ENCODE data around the gene PLPP1. TPM values are rescaled to one million over a fixed set of nuclear protein-coding genes. Genes with fewer than 3 reads are reported as not detected.

The PLPP1 gene
- polyA plus RNA-seq, 3 donors = 0.87 to 1.5 (median 0.98) TPM

GRCh38 chr5:55391707-55392106 is 143.1 kb downstream of the PLPP1 start:
- Histone ChIP-seq H3K4me3 (replicated peaks in 1 of 3; ENCODE audit: low read depth in 2 of 3, low read length in 3 of 3) (no peak overlapping the region), H2AFZ (ENCODE audit: insufficient read depth, low read depth, low read length, poor library complexity, severe bottlenecking) (no peak overlapping the region), H4K20me1 (ENCODE audit: insufficient read depth, low read length) (no peaks in the 10 kb centered on the region), H3K4me2 (replicated peaks; ENCODE audit: extremely low read depth, low read length, poor library complexity, severe bottlenecking) (no peak overlapping the region), H3K36me3 (replicated peaks in 1 of 2; ENCODE audit: control insufficient read depth in 1 of 2, insufficient read depth in 2 of 2, low read length in 2 of 2) (peaks cover 48 to 85% of the 10 kb centered on the region in 2 donors), H3K79me2 (ENCODE audit: insufficient read depth, low read length) (no peaks in the 10 kb centered on the region), H3K27ac (ENCODE audit: low read depth in 1 of 2, low read length in 2 of 2) (no peak overlapping the region), H3K27me3 (ENCODE audit: control insufficient read depth in 2 of 2, insufficient read depth in 2 of 2, low read length in 2 of 2) (no peaks in the 10 kb centered on the region), H3K9ac (ENCODE audit: insufficient read depth, low read length, poor library complexity, severe bottlenecking) (no peak overlapping the region), H3K9me3 (replicated peaks in 1 of 2; ENCODE audit: control insufficient read depth in 1 of 2, insufficient read depth in 1 of 2, low read length in 2 of 2) (no peaks in the 10 kb centered on the region), H3K4me1 (ENCODE audit: control insufficient read depth in 1 of 2, insufficient read depth in 2 of 2, low read length in 2 of 2) (no peaks in the 10 kb centered on the region)
- H3K4me1 Mint-ChIP-seq = no peaks in the 10 kb centered on the region
- peaks cover 75 to 76% of the 10 kb centered on the region in 2 donors for H3K36me3 Mint-ChIP-seq
- H3K9me3 Mint-ChIP-seq = peaks cover 0 to 7% (median 2%) of the 10 kb centered on the region in 7 donors
- no CpG with 5 or more reads among the region's 2 CpGs for WGBS (ENCODE audit: insufficient coverage)
- no peak for DNase-seq
- intact Hi-C loops (cut with micrococcal nuclease) = no loop called here
- TF ChIP-seq, protein P1, sequence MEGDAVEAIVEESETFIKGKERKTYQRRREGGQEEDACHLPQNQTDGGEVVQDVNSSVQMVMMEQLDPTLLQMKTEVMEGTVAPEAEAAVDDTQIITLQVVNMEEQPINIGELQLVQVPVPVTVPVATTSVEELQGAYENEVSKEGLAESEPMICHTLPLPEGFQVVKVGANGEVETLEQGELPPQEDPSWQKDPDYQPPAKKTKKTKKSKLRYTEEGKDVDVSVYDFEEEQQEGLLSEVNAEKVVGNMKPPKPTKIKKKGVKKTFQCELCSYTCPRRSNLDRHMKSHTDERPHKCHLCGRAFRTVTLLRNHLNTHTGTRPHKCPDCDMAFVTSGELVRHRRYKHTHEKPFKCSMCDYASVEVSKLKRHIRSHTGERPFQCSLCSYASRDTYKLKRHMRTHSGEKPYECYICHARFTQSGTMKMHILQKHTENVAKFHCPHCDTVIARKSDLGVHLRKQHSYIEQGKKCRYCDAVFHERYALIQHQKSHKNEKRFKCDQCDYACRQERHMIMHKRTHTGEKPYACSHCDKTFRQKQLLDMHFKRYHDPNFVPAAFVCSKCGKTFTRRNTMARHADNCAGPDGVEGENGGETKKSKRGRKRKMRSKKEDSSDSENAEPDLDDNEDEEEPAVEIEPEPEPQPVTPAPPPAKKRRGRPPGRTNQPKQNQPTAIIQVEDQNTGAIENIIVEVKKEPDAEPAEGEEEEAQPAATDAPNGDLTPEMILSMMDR (IDR thresholded peaks at IDR 0.05) = no peak
- H3K4me3 Mint-ChIP-seq = no peak overlapping the region
- no peak overlapping the region for H3K27ac Mint-ChIP-seq
- H3K27me3 Mint-ChIP-seq (ENCODE audit: low read depth in 3 of 3) = no peaks in the 10 kb centered on the region

DNA sequence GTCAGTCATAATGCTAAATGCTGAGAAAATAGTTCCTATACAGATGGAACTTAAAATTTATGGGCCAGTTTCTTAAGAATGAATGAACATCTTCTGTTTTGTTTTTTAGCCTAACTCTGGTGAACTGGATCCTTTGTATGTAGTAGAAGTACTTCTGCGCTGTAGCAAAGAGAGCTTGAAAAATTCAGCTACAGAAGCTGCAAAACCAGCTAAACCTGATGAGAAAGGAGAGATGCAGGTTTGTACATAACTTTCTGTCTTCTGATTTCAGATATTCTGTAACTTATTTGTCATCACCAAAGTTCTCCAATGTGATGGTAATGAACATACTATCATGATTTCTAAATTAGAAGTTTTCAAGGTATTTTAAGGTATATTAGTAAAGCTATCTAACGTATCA is 146.9 kb downstream of the PLPP1 start:
- H3K36me3 Mint-ChIP-seq = peaks cover 78 to 82% of the 10 kb centered on the region in 2 donors
- peaks cover 4 to 13% (median 10%) of the 10 kb centered on the region in 7 donors for H3K9me3 Mint-ChIP-seq
- no peak for DNase-seq
- TF ChIP-seq, protein P1 (IDR thresholded peaks at IDR 0.05) = no peak
- no peaks in the 10 kb centered on the region for H3K27me3 ChIP-seq (ENCODE audit: control insufficient read depth in 2 of 2, insufficient read depth in 2 of 2, low read length in 2 of 2)
- H3K27me3 Mint-ChIP-seq (ENCODE audit: low read depth in 3 of 3) = peaks cover 0 to 2% (median 0%) of the 10 kb centered on the region in 3 donors
- H3K4me1 ChIP-seq (ENCODE audit: control insufficient read depth in 1 of 2, insufficient read depth in 2 of 2, low read length in 2 of 2) = no peaks in the 10 kb centered on the region
- H3K9me3 ChIP-seq (replicated peaks in 1 of 2; ENCODE audit: control insufficient read depth in 1 of 2, insufficient read depth in 1 of 2, low read length in 2 of 2) = peaks cover 2 to 7% of the 10 kb centered on the region in 2 donors
- no peak overlapping the region for H2AFZ ChIP-seq (ENCODE audit: insufficient read depth, low read depth, low read length, poor library complexity, severe bottlenecking)
- no peak overlapping the region for H3K4me3 Mint-ChIP-seq
- no peak overlapping the region for H3K4me2 ChIP-seq (replicated peaks; ENCODE audit: extremely low read depth, low read length, poor library complexity, severe bottlenecking)
- H3K4me1 Mint-ChIP-seq = no peaks in the 10 kb centered on the region
- no peak overlapping the region for H3K27ac Mint-ChIP-seq
- WGBS (ENCODE audit: insufficient coverage) = 100% methylated on average over 1 of the region's 2 CpGs
- intact Hi-C loops (cut with micrococcal nuclease) = no loop called here
- peaks cover 72 to 93% of the 10 kb centered on the region in 2 donors for H3K36me3 ChIP-seq (replicated peaks in 1 of 2; ENCODE audit: control insufficient read depth in 1 of 2, insufficient read depth in 2 of 2, low read length in 2 of 2)
- H4K20me1 ChIP-seq (ENCODE audit: insufficient read depth, low read length) = peaks cover 2% of the 10 kb centered on the region
- H3K27ac ChIP-seq (ENCODE audit: low read depth in 1 of 2, low read length in 2 of 2) = no peak overlapping the region
- H3K9ac ChIP-seq (ENCODE audit: insufficient read depth, low read length, poor library complexity, severe bottlenecking) = no peak overlapping the region
- no peak overlapping the region for H3K4me3 ChIP-seq (replicated peaks in 1 of 3; ENCODE audit: low read depth in 2 of 3, low read length in 3 of 3)
- H3K79me2 ChIP-seq (ENCODE audit: insufficient read depth, low read length) = no peaks in the 10 kb centered on the region
